Measurements from ENCODE around the gene NFASC.

The NFASC gene

DNA sequence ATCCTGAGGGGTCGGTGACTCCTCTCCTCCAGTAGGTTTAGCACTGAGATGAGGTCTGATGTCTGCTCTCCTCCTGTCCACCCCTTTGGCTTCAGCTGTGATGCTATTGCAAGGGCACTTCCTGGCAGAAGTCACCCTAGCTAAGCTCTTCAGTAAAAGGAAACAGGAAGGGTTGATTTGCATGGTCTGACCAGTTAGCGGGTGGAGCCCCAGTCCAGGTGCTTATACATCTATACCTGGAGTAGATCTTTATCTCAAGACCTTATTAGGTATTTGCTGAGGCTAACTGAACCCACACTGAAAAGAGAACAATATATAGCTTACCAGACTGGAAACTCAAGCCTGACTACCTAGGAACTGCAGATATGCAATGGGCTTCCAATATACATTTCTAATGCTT is 28.9 kb upstream of the NFASC start:
- TF ChIP-seq TAF1 (IDR thresholded peaks at IDR 0.05; ENCODE audit: borderline replicate concordance, insufficient read depth, low read length), result no peak
- TF ChIP-seq POLR2AphosphoS5 (IDR thresholded peaks at IDR 0.05; ENCODE audit: low read depth, low read length), result no peak

GRCh38 chr1:204842369-204842768 is 28.3 kb upstream of the NFASC start:
- TF ChIP-seq SIN3A (IDR thresholded peaks at IDR 0.05; ENCODE audit: borderline replicate concordance, insufficient read depth, low read length) (no peak), FOXP2 (optimal IDR thresholded peaks at IDR 0.05; ENCODE audit: borderline replicate concordance, extremely low read depth, extremely low read length, insufficient read depth) (no peak), TAF1 (IDR thresholded peaks at IDR 0.05; ENCODE audit: borderline replicate concordance, insufficient read depth, low read length) (no peak), POLR2AphosphoS5 (IDR thresholded peaks at IDR 0.05; ENCODE audit: low read depth, low read length) (no peak)
- TF ChIP-seq, protein P1, sequence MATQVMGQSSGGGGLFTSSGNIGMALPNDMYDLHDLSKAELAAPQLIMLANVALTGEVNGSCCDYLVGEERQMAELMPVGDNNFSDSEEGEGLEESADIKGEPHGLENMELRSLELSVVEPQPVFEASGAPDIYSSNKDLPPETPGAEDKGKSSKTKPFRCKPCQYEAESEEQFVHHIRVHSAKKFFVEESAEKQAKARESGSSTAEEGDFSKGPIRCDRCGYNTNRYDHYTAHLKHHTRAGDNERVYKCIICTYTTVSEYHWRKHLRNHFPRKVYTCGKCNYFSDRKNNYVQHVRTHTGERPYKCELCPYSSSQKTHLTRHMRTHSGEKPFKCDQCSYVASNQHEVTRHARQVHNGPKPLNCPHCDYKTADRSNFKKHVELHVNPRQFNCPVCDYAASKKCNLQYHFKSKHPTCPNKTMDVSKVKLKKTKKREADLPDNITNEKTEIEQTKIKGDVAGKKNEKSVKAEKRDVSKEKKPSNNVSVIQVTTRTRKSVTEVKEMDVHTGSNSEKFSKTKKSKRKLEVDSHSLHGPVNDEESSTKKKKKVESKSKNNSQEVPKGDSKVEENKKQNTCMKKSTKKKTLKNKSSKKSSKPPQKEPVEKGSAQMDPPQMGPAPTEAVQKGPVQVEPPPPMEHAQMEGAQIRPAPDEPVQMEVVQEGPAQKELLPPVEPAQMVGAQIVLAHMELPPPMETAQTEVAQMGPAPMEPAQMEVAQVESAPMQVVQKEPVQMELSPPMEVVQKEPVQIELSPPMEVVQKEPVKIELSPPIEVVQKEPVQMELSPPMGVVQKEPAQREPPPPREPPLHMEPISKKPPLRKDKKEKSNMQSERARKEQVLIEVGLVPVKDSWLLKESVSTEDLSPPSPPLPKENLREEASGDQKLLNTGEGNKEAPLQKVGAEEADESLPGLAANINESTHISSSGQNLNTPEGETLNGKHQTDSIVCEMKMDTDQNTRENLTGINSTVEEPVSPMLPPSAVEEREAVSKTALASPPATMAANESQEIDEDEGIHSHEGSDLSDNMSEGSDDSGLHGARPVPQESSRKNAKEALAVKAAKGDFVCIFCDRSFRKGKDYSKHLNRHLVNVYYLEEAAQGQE (IDR thresholded peaks at IDR 0.05; ENCODE audit: insufficient read depth in 1 of 2, low read depth in 2 of 2, low read length in 2 of 2), result no peak

GRCh38 chr1:204842892-204843291 is 27.8 kb upstream of the NFASC start:
- TF ChIP-seq POLR2AphosphoS5 (IDR thresholded peaks at IDR 0.05; ENCODE audit: low read depth, low read length), result no peak
- no peak for TF ChIP-seq TAF1 (IDR thresholded peaks at IDR 0.05; ENCODE audit: borderline replicate concordance, insufficient read depth, low read length)
- TF ChIP-seq, protein P1 (IDR thresholded peaks at IDR 0.05; ENCODE audit: insufficient read depth in 1 of 2, low read depth in 2 of 2, low read length in 2 of 2), result no peak
- TF ChIP-seq FOXP2 (optimal IDR thresholded peaks at IDR 0.05; ENCODE audit: borderline replicate concordance, extremely low read depth, extremely low read length, insufficient read depth), result no peak

GRCh38 chr1:204846546-204846945 is 24.1 kb upstream of the NFASC start:
- TF ChIP-seq, protein P1 (IDR thresholded peaks at IDR 0.05; ENCODE audit: insufficient read depth in 1 of 2, low read depth in 2 of 2, low read length in 2 of 2), result no peak
- no peak for TF ChIP-seq TAF1 (IDR thresholded peaks at IDR 0.05; ENCODE audit: borderline replicate concordance, insufficient read depth, low read length)
- no peak for TF ChIP-seq SIN3A (IDR thresholded peaks at IDR 0.05; ENCODE audit: borderline replicate concordance, insufficient read depth, low read length)
- no peak for TF ChIP-seq FOXP2 (optimal IDR thresholded peaks at IDR 0.05; ENCODE audit: borderline replicate concordance, extremely low read depth, extremely low read length, insufficient read depth)
- TF ChIP-seq POLR2AphosphoS5 (IDR thresholded peaks at IDR 0.05; ENCODE audit: low read depth, low read length), result no peak

GRCh38 chr1:204848579-204848978 is 22.1 kb upstream of the NFASC start:
- TF ChIP-seq SIN3A (IDR thresholded peaks at IDR 0.05; ENCODE audit: borderline replicate concordance, insufficient read depth, low read length) (no peak), FOXP2 (optimal IDR thresholded peaks at IDR 0.05; ENCODE audit: borderline replicate concordance, extremely low read depth, extremely low read length, insufficient read depth) (no peak), TAF1 (IDR thresholded peaks at IDR 0.05; ENCODE audit: borderline replicate concordance, insufficient read depth, low read length) (no peak)
- TF ChIP-seq, protein P1 (IDR thresholded peaks at IDR 0.05; ENCODE audit: insufficient read depth in 1 of 2, low read depth in 2 of 2, low read length in 2 of 2), result no peak
